ENCODE data around the gene PPP6R3.
"Not testable (repeated sequence)": the region's sequence is repeated elsewhere in the genome, so short reads cannot be mapped to it uniquely, and the experiment has no call there.

PPP6R3 gene

DNA sequence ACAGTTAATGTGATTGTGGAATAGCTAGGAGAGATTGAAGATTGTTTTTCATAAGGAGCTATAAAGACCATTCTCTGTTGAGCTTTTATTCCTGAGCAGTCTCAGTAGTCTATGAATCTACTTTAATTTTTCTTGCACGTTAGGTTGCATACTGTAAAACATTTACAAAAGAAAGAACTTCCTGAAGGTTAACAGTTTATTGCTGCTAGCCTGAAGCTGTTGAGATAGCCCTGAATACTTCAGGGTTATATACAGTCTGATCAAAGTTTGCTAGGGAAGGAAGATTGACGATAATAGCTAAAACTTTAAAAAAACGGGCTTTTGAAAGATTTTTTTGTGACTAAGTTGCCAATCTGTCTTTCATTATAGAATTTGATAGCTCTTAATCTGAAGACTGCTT lies 64.8 kb downstream of the PPP6R3 start:
- DNase-seq (ENCODE audit: low read depth in 3 of 3), result no peak

DNA sequence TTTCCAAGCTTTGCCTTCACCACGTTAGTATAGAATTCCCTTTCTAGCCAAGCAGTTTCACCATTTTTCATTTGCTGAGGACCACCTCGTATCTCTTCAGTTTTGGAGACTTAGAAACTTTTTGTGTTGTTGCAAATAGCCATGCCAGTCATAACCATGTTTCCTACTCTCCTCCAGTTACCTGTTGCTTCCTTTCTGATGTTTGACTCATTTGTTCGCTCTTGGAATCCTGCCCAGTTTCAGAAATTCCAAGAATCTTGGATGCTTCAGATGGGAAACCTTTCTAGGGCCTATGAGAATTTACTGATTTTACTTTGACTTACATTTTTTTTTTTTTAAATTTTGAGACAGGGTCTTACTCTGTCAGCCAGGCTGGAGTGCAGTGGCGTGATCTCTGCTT lies 65.4 kb downstream of the PPP6R3 start:
- no peak for DNase-seq (ENCODE audit: low read depth in 3 of 3)

DNA sequence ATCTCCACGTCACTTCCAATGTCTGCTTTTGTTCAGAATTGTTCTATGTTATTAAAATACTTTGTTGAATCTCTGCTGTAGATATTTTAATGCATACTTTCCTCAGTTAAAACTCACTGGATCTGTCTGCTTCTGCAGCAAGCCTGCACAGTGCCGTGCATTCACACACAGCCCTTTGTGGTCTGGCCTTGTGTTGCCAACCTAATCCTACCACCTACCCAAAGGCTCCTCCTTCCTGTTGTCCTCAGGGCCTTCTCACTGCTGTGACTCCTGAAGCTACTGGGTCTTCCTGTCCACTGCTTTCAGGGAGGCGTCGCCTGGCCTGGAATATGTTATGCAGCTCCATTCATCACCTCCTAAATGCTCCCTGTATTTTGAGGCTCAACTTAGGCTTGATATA lies 67.0 kb downstream of the PPP6R3 start:
- DNase-seq (ENCODE audit: low read depth in 3 of 3), result no peak

DNA sequence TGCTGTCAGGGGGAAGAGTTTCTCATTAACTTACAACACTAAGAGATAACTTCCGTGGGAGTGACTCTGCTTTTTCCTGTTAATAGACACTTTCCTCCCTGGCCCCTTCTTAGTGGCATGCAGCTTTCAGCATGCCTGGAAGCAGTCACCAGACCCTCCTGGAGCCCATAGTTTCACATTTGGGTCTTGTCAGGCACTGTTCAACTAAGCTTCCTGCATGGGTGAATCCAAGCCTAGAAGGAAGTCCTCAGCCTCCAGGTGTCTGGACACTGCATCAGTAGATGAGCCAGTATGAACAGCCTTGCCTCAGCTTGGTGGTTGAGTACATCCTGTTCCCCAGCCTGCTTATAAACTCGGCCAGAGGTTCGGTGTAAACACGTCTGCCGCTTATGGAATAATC lies 68.1 kb downstream of the PPP6R3 start:
- no peak for DNase-seq (ENCODE audit: low read depth in 3 of 3)

DNA sequence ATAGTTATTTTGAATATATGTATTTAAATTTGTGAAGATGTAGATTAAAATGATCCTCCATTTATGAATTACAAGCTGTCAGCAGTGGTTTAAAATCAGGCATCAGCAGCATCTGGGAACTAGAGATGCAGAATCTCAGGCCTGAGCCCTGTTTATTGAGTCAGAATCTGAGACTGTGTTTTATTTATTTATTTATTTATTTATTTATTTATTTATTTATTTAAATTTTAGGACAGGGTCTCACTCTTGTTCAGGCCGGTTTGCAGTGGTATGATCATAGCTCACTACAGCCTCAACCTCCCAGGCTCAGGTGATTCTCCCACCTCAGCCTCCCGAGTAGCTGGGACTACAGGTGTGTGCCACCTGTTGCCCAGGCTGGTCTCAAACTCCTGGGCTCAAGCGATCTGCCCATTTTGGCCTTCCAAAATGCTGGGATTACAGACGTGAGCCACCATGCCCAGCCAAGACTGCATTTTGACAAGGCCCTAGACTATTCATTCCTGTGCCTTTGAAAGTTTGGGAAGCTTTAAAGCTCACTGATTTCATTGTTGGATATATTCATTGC lies 70.7 kb downstream of the PPP6R3 start:
- DNase-seq (ENCODE audit: low read depth in 3 of 3), result no peak

DNA sequence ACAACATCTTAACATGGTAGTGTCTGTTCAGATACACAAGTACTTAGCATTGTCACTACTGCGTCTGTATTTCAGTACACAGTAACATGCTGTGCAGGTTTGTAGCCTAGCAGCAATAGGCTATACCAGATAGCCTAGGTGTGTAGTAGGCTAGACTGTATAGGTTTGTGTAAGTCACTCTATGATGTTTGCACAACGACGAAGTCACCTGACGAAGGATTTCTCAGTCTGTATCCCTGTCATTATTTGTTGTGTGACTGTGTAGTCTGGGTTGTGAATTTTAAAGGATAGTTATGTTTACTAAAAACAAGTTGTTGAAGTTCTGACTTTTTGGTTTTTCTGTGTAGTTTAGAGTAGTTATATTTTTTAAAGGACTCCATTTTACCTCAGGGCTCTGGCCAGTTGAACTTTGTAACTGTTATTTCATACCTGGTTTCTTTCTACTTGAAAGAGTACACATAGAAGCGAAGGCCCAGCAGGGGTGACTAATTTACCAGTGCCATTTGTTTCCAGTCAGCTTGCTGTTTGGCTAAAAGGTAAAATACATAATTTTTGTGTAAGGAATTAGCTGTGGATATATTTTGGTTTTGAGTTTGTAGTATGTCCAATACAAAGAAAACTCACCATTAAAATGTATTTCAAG lies 72.3 kb downstream of the PPP6R3 start:
- no peak for DNase-seq (ENCODE audit: low read depth in 3 of 3)

DNA sequence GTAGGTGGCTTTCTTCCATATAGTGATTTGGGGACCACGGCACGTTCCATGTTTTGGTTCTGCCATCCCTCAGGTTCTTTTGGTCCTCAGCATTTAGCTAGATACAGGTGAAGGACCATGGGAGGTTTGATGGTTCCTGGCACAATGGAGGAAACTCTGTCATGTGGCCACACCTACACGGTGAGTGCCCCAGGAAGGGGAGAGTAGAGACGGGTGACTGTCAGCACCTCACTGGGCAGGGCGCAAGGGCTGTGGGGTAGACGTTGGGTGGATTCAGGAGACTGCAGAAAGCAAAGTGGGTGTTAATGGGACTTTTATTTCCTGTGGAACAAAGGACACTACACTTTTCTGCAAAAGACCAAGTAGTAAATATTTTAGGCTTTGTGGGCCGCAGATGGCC lies 73.4 kb downstream of the PPP6R3 start:
- DNase-seq (ENCODE audit: low read depth in 3 of 3), result no peak

DNA sequence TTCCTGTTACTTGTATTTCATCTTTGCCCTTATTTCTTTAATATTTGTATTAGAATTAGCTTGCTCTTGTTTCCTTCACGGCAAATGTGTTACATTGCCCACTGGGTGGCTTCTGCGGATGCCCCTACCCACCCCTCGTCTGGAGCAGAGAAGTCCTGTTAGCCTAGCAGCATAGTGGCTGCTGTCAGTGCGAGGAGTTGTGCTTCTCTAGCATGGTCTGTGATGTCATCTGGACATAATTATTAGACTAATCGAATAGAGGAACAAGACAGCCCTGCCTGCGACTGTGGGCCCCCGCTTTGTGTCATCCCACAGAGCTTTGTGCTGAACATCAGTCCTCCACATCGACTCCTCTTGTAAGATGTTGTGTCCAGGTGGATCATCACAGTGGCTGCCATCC lies 74.5 kb downstream of the PPP6R3 start:
- no peak for DNase-seq (ENCODE audit: low read depth in 3 of 3)

DNA sequence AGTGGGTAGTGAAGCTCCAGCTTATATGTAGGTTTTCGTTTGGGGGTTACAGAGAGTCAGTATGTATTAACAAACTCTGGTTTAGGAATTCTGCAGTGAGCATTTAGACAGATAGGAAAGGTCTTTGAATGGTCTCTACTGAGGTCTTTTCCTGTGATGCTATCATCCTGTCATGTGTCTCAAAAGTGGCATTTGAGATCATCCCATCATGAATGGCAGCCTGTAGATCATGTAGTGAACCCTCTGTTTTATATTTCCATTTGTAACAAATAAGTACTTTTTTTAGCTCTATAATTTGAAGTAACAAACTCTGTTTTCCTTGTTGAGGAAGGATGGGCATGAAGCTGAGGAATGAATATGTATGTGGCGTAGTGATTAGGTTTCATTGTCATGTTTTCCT lies 76.2 kb downstream of the PPP6R3 start:
- DNase-seq (ENCODE audit: low read depth in 3 of 3), result no peak

DNA sequence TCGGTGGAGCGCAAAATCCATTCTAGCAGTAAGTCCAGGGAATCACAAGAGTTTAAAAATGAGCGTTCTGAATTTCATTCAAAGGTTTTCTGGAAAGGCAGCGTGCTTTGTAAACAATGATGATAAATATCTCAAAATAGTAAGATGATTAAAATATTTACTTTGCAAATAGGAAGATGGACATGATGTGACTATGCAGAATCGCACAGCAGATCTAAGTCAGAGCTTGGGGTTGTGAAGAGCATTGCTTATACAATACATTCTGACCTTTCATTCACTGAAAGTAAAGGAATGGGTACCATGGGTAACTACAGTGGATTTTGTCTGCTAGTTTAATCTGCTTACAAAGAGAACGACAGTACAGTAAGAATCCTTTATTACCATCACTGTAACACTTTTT lies 77.5 kb downstream of the PPP6R3 start:
- DNase-seq (ENCODE audit: low read depth in 3 of 3), result no peak

DNA sequence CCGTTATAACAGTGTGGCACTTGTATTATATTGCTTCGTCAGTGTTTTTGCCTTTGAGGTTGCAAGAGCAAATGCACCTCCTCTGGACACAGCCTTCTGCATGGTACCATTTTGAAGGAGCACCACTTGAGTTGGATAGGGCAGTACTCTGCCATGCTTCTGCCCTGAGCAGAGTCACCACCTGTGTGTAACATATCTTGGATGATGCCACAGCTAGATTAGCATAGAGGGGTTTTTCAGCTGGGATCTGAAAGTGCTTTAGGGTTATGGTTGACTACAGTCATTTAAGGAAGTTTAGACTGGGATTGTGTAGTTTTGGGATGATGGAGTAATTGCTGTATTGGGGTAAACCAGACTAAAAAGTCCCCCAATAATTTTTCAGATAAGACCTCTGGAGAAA lies 78.8 kb downstream of the PPP6R3 start:
- no peak for DNase-seq (ENCODE audit: low read depth in 3 of 3)

DNA sequence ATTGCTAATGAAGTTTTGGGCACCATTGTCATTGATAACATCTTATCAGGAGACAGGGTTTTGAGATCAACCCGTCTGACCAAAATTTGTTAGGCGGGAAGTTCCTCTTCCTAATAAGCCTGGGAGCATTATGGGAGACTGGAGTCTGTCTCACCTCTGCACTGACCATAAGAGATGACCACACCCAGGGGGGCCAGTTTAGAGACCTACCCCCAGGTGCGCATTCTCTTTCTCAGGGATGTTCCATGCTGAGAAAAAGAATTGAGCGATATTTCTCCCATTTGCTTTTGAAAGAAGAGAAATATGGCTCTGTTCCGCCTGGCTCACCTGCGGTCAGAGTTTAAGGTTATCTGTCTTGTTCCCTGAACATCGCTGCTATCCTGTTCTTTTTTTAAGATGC lies 80.0 kb downstream of the PPP6R3 start:
- not testable (repeated sequence) for DNase-seq (ENCODE audit: low read depth in 3 of 3)

DNA sequence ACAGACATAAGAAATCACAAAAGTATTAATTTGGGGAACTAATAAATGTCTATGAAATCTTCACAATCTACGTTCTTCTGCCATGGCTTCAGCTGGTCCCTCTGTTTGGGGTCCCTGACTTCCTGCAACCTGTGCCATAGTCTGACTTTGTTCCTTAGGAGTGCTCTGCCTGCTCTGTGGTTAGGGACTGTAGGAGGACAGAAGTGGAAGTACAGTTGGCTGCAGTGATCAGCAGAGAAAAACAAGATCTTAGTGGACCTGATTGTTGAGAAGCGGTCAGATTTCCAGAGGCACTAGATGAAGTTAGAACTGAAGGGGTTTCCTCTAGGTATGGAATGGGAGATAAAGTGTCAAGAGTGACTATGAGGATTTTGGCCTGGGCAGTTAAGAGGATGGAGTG lies 80.6 kb downstream of the PPP6R3 start:
- DNase-seq (ENCODE audit: low read depth in 3 of 3), result no peak

DNA sequence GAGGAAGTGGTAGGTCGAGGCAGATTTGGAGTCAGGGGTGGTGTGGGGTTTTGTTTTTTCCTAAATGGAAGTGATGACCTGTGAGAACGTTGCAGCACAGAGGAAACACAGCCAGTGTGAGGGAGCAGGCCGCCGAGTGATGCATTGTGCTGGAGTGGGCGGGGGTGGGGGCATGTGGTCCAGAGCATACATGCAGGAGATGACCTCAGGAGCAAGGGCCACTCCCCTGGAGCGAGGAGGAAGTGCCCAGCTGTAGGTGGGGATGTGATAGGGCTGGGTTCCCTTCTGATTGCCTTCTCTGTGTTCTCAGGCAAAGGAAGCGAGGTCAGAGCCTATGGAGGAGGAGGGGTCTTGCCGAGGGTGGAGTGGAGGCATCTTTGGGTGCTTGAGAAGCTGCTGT lies 81.4 kb downstream of the PPP6R3 start:
- DNase-seq (ENCODE audit: low read depth in 3 of 3), result no peak

DNA sequence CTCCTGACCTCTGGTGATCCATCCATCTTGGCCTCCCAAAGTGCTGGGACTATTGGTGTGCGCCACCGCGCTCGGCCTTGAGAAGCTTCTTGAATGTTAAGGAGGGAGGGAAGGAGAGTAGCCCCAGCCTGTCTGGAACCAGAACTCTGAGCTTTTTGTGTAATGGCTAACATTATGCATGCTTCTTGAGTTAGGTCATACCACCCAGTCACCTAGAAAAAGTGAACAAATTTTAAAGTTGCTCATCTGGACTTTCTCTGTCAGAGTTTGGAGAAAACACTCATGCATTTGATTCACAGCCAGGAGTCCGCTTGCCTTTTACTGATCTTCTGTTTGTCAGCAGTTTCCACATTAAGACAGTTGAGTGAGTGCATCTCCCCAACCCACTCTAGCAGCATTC lies 82.1 kb downstream of the PPP6R3 start:
- no peak for DNase-seq (ENCODE audit: low read depth in 3 of 3)

DNA sequence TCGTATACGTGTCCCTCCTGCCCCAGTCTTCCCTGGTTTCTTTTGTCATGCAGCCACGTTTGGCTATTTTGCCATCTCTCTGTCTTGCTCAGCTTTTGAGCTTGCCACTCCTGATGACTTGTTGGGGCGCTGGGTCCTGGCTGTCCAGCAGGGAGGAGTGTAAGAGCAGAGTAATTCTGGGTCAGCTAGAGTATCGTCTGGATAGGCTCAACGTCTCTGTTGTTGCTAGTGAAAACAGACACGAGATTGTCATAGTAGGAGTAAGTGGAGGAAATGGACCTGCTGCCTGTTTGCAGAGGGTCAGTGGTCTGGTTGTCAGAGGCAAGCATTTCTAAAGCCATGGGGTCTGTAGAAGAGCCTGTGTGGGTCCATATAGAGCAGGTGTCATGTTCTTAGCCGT lies 83.0 kb downstream of the PPP6R3 start:
- DNase-seq (ENCODE audit: low read depth in 3 of 3), result no peak

DNA sequence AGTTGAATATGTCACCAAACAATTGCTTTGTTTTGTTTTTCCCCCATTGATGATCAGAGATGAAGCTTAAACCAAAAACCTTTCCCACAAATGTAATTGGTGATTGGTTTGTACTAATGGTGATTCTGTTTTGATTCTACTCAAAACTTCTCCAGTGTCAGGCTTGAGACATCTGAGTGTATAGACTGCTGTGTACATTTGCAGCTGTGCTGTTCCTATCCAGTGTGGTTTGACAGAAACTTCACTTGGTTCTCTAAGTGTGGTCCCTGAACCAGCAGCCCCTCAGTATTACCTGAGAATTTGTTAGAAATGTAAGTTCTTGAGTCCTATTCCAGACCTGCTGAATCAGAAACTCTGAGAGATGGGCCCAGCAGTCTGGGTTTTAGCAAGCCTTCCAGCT lies 84.8 kb downstream of the PPP6R3 start:
- no peak for DNase-seq (ENCODE audit: low read depth in 3 of 3)

DNA sequence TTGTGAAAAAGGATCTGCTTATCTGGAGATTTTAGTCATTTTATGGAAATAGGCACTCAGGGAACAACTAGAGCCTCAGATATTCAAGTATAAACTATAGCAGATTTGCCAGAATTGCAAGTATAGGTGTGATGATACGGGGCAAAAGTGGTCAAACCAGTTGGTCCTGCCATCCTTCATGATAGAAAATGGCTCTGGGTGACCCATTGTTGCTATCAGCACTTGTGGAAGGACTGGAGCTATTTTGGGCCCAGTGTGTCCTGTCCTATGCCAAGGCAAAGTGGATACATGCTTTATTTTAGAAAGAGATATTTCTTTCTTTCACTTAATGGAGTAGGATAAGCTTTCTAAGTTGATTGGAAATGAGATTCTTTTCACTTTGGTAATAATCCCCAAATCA lies 85.2 kb downstream of the PPP6R3 start:
- DNase-seq (ENCODE audit: low read depth in 3 of 3), result no peak

DNA sequence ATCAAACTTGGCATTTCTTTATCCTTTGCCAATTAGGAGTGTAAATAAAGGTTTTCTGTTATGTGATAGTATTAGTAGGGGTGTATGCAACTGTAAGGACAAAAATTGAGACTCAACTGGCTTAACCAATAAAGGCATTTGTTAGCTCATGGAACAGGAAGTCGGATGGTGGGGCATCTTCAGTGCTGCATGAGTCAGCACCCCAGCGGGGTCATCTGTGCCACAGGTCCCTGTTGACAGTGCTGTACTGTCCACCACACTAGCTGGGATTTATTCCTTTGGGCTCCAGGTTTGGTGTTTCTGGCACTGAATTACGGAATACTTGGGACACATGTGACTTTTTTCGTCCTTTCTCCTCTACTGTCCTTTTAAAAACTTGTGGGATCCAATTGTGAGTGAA lies 86.0 kb downstream of the PPP6R3 start:
- DNase-seq (ENCODE audit: low read depth in 3 of 3), result no peak

DNA sequence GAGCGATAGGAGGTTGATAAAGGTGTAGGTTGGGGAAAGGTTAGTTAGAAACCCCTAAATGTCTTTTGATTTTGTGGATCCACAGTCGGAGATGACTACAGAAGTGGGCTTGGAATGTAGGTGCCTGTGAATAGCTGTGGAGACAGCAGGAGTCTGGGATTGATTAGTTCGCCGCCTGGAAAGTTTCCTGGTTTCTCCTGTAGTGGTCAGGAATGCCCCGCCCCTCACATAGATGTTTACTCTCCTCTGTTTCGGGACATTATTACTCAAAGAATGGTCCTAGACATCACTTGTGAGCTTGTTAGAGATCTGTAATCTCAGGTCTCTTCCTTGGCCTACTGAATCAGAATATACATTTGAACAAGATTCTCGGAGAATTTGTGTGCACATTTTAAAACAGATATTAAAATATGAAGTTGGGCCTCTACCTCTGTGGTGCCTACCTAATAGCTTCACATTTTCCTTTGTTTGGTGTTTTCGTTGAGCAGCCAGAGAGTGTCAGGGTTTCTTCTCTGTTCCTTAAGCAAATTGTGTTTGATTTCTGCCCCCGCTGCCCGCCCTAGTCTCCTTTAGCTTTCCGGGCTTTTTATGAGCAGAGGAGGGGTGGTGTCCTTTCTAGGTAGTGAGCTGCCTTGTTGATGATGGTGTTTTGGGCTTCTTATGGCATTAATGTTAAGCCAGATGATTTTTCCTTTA lies 89.4 kb downstream of the PPP6R3 start:
- no peak for DNase-seq (ENCODE audit: low read depth in 3 of 3)

DNA sequence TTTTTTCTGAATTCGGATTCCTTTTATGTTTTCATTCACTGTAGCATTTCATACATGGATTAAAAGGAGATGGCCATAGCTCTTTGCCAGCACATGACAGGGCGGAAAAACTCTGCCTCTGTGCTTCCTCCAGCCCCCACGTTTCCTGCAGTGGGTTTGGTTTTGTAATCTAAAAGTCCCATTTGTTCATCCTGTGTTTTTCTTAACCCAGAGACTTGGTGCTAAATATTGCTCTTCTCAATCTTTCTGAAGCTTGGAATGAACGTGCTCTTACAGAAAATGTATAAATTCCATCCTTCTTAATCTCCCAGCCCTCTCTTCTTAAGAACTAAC lies 89.9 kb downstream of the PPP6R3 start:
- peak in 1 of 3 donors; percentile 17 for DNase-seq (ENCODE audit: low read depth in 3 of 3)

DNA sequence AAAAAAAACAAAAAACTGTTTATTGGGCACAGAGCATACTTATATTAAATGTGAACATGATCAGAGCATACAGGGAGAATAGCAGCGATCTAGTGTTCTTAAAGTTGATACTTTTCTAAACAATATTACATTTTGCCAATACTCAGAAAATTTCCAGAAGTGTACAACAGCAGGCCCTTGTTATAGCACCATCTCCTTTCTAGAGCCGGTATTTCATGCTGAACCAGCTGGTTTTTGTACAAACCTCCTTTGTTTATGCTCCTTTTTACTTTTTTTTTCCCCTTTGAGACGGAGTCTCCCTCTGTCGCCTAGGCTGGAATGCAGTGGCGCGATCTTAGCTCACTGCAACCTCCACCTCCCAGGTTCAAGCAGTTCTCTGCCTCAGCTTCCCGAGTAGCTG lies 90.7 kb downstream of the PPP6R3 start:
- DNase-seq (ENCODE audit: low read depth in 3 of 3), result no peak

DNA sequence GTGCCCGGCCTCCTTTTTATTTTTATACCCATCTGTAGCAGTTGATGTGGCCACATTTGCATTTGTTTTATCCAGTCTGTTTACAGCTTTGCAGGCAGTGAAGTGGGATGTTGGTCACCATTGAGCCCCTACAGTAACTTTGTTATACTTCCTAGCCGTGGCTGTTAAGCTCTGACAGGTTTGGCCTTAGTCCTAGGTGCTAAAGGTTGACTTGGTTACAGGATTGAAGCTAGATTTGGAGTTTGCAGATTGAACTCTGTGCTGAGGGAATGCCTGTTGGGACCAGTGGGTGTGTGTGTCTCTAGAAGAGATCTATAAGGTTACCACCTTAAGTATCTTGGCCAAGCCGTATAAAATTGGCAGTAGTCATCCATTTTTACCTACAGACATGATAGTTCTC lies 91.2 kb downstream of the PPP6R3 start:
- no peak for DNase-seq (ENCODE audit: low read depth in 3 of 3)

DNA sequence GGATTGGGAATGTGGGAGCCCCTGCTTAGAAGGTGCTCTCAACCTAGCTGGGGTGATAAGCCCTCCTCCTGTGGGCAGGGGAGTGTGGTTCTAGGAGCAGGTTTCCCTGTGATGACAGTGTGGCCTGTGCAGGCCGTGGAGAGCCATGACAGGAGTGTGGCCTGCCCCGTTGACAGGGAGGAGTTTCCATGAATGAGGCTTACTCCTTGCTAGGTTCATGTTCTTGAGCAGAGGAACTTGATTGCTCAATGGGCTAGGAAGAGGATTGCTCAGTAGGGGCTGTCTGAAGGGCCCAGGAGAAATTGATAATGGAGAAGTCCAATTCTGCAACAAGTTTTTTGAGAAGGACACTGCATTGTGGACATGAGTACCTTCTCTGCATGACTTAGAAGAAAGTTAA lies 92.0 kb downstream of the PPP6R3 start:
- no peak for DNase-seq (ENCODE audit: low read depth in 3 of 3)
